Measurements from ENCODE around the gene HOMER3.
"Not testable (repeated sequence)": the region's sequence is repeated elsewhere in the genome, so short reads cannot be mapped to it uniquely, and the experiment has no call there.

HOMER3 gene

GRCh38 chr19:18922228-18922985 is 18.6 kb downstream of the HOMER3 start:
- DNase-seq (ENCODE audit: low spot score): no peak

GRCh38 chr19:18921593-18921992 is 19.4 kb downstream of the HOMER3 start:
- no peak for DNase-seq (ENCODE audit: low spot score)

- DNase-seq (ENCODE audit: low spot score): no peak
Observed at GRCh38 chr19:18920400-18920799, 20.6 kb downstream of the HOMER3 start.

GRCh38 chr19:18919900-18920214 is 21.2 kb downstream of the HOMER3 start:
- no peak for DNase-seq (ENCODE audit: low spot score)

- peak; percentile 99 for DNase-seq (ENCODE audit: low spot score)
Observed at GRCh38 chr19:18919086-18919899, 21.7 kb downstream of the HOMER3 start, which contains the start of the genes COPE and DDX49. COPE (minus strand) TSS chr19:18919387; CDS start chr19:18919348, 39 bp downstream. DDX49 (plus strand) TSS chr19:18919715; CDS start chr19:18919742, 27 bp downstream.

- not testable (repeated sequence) for DNase-seq (ENCODE audit: low spot score)
Observed at GRCh38 chr19:18917593-18917992, 23.4 kb downstream of the HOMER3 start.

GRCh38 chr19:18915639-18916038 is 25.4 kb downstream of the HOMER3 start:
- peak; percentile 73 for DNase-seq (ENCODE audit: low spot score)

GRCh38 chr19:18913466-18913865 is 27.6 kb downstream of the HOMER3 start:
- DNase-seq (ENCODE audit: low spot score): no peak

- DNase-seq (ENCODE audit: low spot score): no peak
Observed at GRCh38 chr19:18912933-18913332, 28.1 kb downstream of the HOMER3 start.

GRCh38 chr19:18910801-18911436 is 30.1 kb downstream of the HOMER3 start:
- DNase-seq (ENCODE audit: low spot score): no peak

GRCh38 chr19:18910010-18910409 is 31.0 kb downstream of the HOMER3 start:
- DNase-seq (ENCODE audit: low spot score): no peak

- DNase-seq (ENCODE audit: low spot score): no peak
Observed at GRCh38 chr19:18908917-18909619, 31.9 kb downstream of the HOMER3 start.

- DNase-seq (ENCODE audit: low spot score): no peak
Observed at GRCh38 chr19:18906605-18907519, 34.2 kb downstream of the HOMER3 start.

- DNase-seq (ENCODE audit: low spot score): no peak
Observed at GRCh38 chr19:18905513-18906236, 35.3 kb downstream of the HOMER3 start.

- no peak for DNase-seq (ENCODE audit: low spot score)
Observed at GRCh38 chr19:18905058-18905456, 36.0 kb downstream of the HOMER3 start.

GRCh38 chr19:18904334-18905057 is 36.5 kb downstream of the HOMER3 start:
- DNase-seq (ENCODE audit: low spot score): no peak

- no peak for DNase-seq (ENCODE audit: low spot score)
Observed at GRCh38 chr19:18903156-18904037, 37.6 kb downstream of the HOMER3 start.

GRCh38 chr19:18902519-18902918 is 38.5 kb downstream of the HOMER3 start:
- DNase-seq (ENCODE audit: low spot score): not testable (repeated sequence)

GRCh38 chr19:18901491-18901890 is 39.5 kb downstream of the HOMER3 start:
- DNase-seq (ENCODE audit: low spot score): no peak
